Psoas muscle (tissue), 8 donors: ENCODE data around the gene DAAM2. TPM values are rescaled to one million over a fixed set of nuclear protein-coding genes. Genes with fewer than 3 reads are reported as not detected.

Experiments used
- ATAC-seq, 4 donors: fragments of 200-7000 bp; cut with Tn5 transposase; one replicate each; pipeline ENCODE4 v1.9.1; 2020; ENCODE audit warnings: moderate library complexity in 3 of 4, mild to moderate bottlenecking in 2 of 4
- DNase-seq, 2 donors: peaks; one replicate each; pipeline ENCODE4 v3.0.0-alpha.2; 2020
- H3K27ac ChIP-seq: fragments of 200-600 bp; one replicate; pipeline ENCODE4 v1.8.0; 2022
- H3K27me3 ChIP-seq, 3 donors: fragments of 200-600 bp in 1 of 3; one replicate each; pipeline versions ENCODE4 v1.6.1 to v1.8.0; 2013 to 2022; ENCODE audit warnings: low read length in 2 of 3, mild to moderate bottlenecking in 2 of 3, moderate library complexity in 1 of 3; ENCODE audit not compliant: insufficient read depth in 3 of 3
- H3K36me3 ChIP-seq, 2 donors: fragments of 200-600 bp in 1 of 2; one replicate each; pipeline versions ENCODE4 v1.6.1 to v1.8.0; 2013 to 2022; ENCODE audit warnings: low read depth in 1 of 2, mild to moderate bottlenecking in 1 of 2, moderate library complexity in 1 of 2; ENCODE audit not compliant: insufficient read depth in 1 of 2
- H3K4me1 ChIP-seq: fragments of 200-600 bp; one replicate; pipeline ENCODE4 v1.8.0; 2022
- H3K4me3 ChIP-seq: fragments of 200-600 bp; one replicate; pipeline ENCODE4 v1.8.0; 2022; ENCODE audit warnings: mild to moderate bottlenecking
- H3K9me3 ChIP-seq: fragments of 200-600 bp; one replicate; pipeline ENCODE4 v1.8.0; 2022
- CTCF ChIP-seq: fragments of 200-600 bp; IDR thresholded peaks from one replicate; pipeline ENCODE4 v1.8.0; 2022; ENCODE audit warnings: antibody characterized with exemption
- WGBS, 3 donors: extraction: QIAGEN DNeasy Blood & Tissue Kit; methylation state at CpG; one replicate each; pipeline versions ENCODE4 v1.1.6 to v1.1.7; 2013; 5-methylcytosine and 5-hydroxymethylcytosine counted together
- intact Hi-C, 2 donors: fragments of 100-400 bp; cut with DNase I; formaldehyde crosslinking; loops; one replicate each; pipeline versions ENCODE4 v1.11.0 to v1.14.2; 2022
- polyA plus RNA-seq, 3 donors: library from polyadenylated mRNA; stranded (reverse); fragments of 200-250 nt; gene quantifications; one replicate each; pipeline ENCODE4 v1.2.3, GENCODE V29; 2013
- total RNA-seq, 4 donors: library from RNA; stranded (reverse); fragmentation: NEBNext Ultra II Directional in 2 of 4; extraction: Animal tissue kit (Norgen Biotek cat#: 25700) in 2 of 4; gene quantifications; one replicate each; pipeline versions ENCODE4 v1.2.1 to v1.2.4, GENCODE V29; 2021 to 2023
- donor health status: healthy with polysubstance abuse.
- donor health status: DM: no; HTN: no; CAD: no; lungs with moderate emphysema.
- donor health status: Bipolar disorder and iron deficiency.
- donor health status: healthy.
- donor health status: DM: yes; HTN: yes; CAD: no.
- donor health status: DM: no; HTN: no; CAD: no.
- donor health status: DM: no; HTN: no; CAD: no.
- donor health status: DM: yes; HTN: yes; CAD: no.

Gene DAAM2
- total and polyA plus RNA-seq, 7 donors: 7.0 to 67.1 (median 26.5) TPM

- no peaks in the 10 kb centered on the region for H3K9me3 ChIP-seq
- no peaks in the 10 kb centered on the region for H3K27me3 ChIP-seq
- DNase-seq (no peak), ATAC-seq (no peak)
- WGBS, 3 donors: 82 to 84% (median 84%) methylated on average over 5 of the region's 5 CpGs
- no peak for TF ChIP-seq CTCF
- intact Hi-C loops: loop anchor here in 1 of 2 donors (5.0 kb wide), 1 partner anchor 88 kb away; no protein-coding TSS in a partner anchor
- peak overlapping the region; percentile 82 for H3K27ac ChIP-seq
- peak overlapping the region; percentile 89 for H3K4me3 ChIP-seq
- H3K36me3 ChIP-seq: no peaks in the 10 kb centered on the region
- H3K4me1 ChIP-seq: peaks cover 20% of the 10 kb centered on the region
These were observed 2.1 kb downstream of the DAAM2 start for GRCh38 chr6:39794231-39794630.

GRCh38 chr6:39797751-39798150, 5.6 kb downstream of the DAAM2 start:
- intact Hi-C loops: no loop called here
- 86 to 92% (median 89%) methylated on average over 2 of the region's 2 CpGs for WGBS, 3 donors
- Histone ChIP-seq H3K36me3 (no peaks in the 10 kb centered on the region), H3K27me3 (no peaks in the 10 kb centered on the region), H3K9me3 (no peaks in the 10 kb centered on the region), H3K27ac (no peak overlapping the region), H3K4me3 (no peak overlapping the region), H3K4me1 (peaks cover 6% of the 10 kb centered on the region)
- no peak for TF ChIP-seq CTCF
- no peak for DNase-seq
- ATAC-seq: no peak

- H3K27ac ChIP-seq: no peak overlapping the region
- no peak for DNase-seq
- no peak for TF ChIP-seq CTCF
- peaks cover 16% of the 10 kb centered on the region for H3K4me1 ChIP-seq
- H3K9me3 ChIP-seq: no peaks in the 10 kb centered on the region
- 87 to 93% (median 89%) methylated on average over 10 of the region's 10 CpGs for WGBS, 3 donors
- H3K27me3 ChIP-seq: no peaks in the 10 kb centered on the region
- intact Hi-C loops: no loop called here
- H3K36me3 ChIP-seq: no peaks in the 10 kb centered on the region
- no peak overlapping the region for H3K4me3 ChIP-seq
- ATAC-seq: no peak
These were observed 8.2 kb downstream of the DAAM2 start for GRCh38 chr6:39800034-39801032.

GRCh38 chr6:39801456-39802251, 9.5 kb downstream of the DAAM2 start:
- TF ChIP-seq CTCF: no peak
- 70 to 86% (median 83%) methylated on average over 11 of the region's 11 CpGs for WGBS, 3 donors
- peak in 1 of 4 donors; percentile 49 for ATAC-seq
- no peak overlapping the region for H3K4me3 ChIP-seq
- no peaks in the 10 kb centered on the region for H3K9me3 ChIP-seq
- no peaks in the 10 kb centered on the region for H3K36me3 ChIP-seq
- DNase-seq: no peak
- no peaks in the 10 kb centered on the region for H3K27me3 ChIP-seq
- H3K27ac ChIP-seq: no peak overlapping the region
- peaks cover 14% of the 10 kb centered on the region for H3K4me1 ChIP-seq
- intact Hi-C loops: no loop called here
